ENCODE results near the gene MAP1LC3A. TPM values are rescaled to one million over a fixed set of nuclear protein-coding genes. Genes with fewer than 3 reads are reported as not detected.

Gene MAP1LC3A
- total and polyA plus RNA-seq, 2 donors (not counting 1 experiment from before 2014, with no cell fraction given): 3.5 to 10.5 TPM

DNA sequence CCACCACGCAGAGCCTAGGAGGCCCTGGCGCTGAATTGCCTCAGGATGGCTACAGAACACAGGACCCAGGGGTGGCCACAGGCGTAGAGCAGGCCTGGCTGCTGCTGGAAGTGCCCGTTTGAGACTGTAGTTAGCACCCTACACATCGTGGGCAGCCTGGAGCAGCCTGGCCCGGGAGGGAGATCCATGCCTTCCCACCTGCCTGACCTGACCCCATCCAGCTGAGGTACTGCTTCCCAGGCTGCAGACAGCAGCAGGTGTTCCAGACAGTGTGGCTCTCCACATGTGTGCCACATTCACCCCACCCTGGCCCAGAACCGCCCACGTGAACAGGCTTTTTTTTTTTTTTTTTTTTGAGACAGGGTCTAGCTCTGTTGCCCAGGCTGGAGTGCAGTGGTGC, 20.9 kb upstream of the MAP1LC3A start:
- H3K9ac ChIP-seq (ENCODE audit: low read length): no peak overlapping the region
- H4K20me1 ChIP-seq (ENCODE audit: control insufficient read depth, insufficient read depth, low read length, poor library complexity, severe bottlenecking): peaks cover 8% of the 10 kb centered on the region
- no peaks in the 10 kb centered on the region for H3K9me3 ChIP-seq (ENCODE audit: control extremely low read depth in 1 of 3, control insufficient read depth in 2 of 3, insufficient read depth in 1 of 3, low read length in 2 of 3)
- Mint-ChIP-seq H3K4me1 (peaks cover 12% of the 10 kb centered on the region), H3K9me3 (ENCODE audit: insufficient read depth) (no peaks in the 10 kb centered on the region), H3K27ac (no peak overlapping the region), H3K27me3 (no peaks in the 10 kb centered on the region), H3K4me3 (no peak overlapping the region)
- H3K27ac ChIP-seq (ENCODE audit: low read length in 2 of 2): no peak overlapping the region
- peaks cover 3% of the 10 kb centered on the region for H3K79me2 ChIP-seq (ENCODE audit: control insufficient read depth, insufficient read depth, low read length)
- TF ChIP-seq EZH2 (IDR thresholded peaks at IDR 0.05; ENCODE audit: borderline replicate concordance, insufficient read depth, low read depth, low read length, poor library complexity, severe bottlenecking): no peak
- TF ChIP-seq, protein P1, sequence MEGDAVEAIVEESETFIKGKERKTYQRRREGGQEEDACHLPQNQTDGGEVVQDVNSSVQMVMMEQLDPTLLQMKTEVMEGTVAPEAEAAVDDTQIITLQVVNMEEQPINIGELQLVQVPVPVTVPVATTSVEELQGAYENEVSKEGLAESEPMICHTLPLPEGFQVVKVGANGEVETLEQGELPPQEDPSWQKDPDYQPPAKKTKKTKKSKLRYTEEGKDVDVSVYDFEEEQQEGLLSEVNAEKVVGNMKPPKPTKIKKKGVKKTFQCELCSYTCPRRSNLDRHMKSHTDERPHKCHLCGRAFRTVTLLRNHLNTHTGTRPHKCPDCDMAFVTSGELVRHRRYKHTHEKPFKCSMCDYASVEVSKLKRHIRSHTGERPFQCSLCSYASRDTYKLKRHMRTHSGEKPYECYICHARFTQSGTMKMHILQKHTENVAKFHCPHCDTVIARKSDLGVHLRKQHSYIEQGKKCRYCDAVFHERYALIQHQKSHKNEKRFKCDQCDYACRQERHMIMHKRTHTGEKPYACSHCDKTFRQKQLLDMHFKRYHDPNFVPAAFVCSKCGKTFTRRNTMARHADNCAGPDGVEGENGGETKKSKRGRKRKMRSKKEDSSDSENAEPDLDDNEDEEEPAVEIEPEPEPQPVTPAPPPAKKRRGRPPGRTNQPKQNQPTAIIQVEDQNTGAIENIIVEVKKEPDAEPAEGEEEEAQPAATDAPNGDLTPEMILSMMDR (IDR thresholded peaks at IDR 0.05): no peak
- CTCF ChIA-PET: interaction anchor here (0.6 to 5.8 kb wide), 18 partner anchors 11 to 259 kb away, joined by 3 to 89 read pairs (median 4); partner anchors contain the start of genes DYNLRB1 and TP53INP2
- ATAC-seq (ENCODE audit: low read depth) (no peak), DNase-seq (no peak)
- intact Hi-C loops (cut with micrococcal nuclease): loop anchor here (1.0 to 5.0 kb wide), 3 partner anchors 167 to 225 kb away; partner anchors contain the start of gene TP53INP2
- no peak overlapping the region for H2AFZ ChIP-seq (ENCODE audit: insufficient read depth, low read depth, low read length, poor library complexity, severe bottlenecking)
- H3K27me3 ChIP-seq (replicated peaks in 1 of 4; ENCODE audit: control extremely low read depth in 1 of 4, control insufficient read depth in 3 of 4, insufficient read depth in 4 of 4, low read length in 3 of 4): no peaks in the 10 kb centered on the region
- POLR2A ChIA-PET: interaction anchor here (0.6 to 0.7 kb wide), 2 partner anchors 77 to 137 kb away, joined by 3 to 7 read pairs; no protein-coding TSS in a partner anchor
- no peak overlapping the region for H3K4me2 ChIP-seq (replicated peaks; ENCODE audit: low read depth, low read length, poor library complexity, severe bottlenecking)
- H3K36me3 ChIP-seq (replicated peaks in 1 of 2; ENCODE audit: control extremely low read depth in 1 of 2, control insufficient read depth in 1 of 2, extremely low read depth in 1 of 2, insufficient read depth in 2 of 2, low read length in 1 of 2): peaks cover 4 to 58% of the 10 kb centered on the region in 2 experiments
- H3K4me3 ChIP-seq (ENCODE audit: control extremely low read depth in 1 of 5, extremely low read depth in 1 of 5, insufficient read depth in 1 of 5, low read depth in 2 of 5, low read length in 4 of 5): no peak overlapping the region
- no peaks in the 10 kb centered on the region for H3K4me1 ChIP-seq (ENCODE audit: control insufficient read depth in 2 of 2, insufficient read depth in 2 of 2, low read length in 2 of 2)
- 96% methylated on average over 8 of the region's 8 CpGs for WGBS (ENCODE audit: insufficient coverage)

GRCh38 chr20:34538671-34539123, 19.8 kb upstream of the MAP1LC3A start:
- Mint-ChIP-seq H3K4me1 (peaks cover 12% of the 10 kb centered on the region), H3K4me3 (no peak overlapping the region), H3K27ac (no peak overlapping the region), H3K27me3 (no peaks in the 10 kb centered on the region), H3K9me3 (ENCODE audit: insufficient read depth) (no peaks in the 10 kb centered on the region)
- ChIA-PET CTCF (interaction anchor here (0.7 to 5.8 kb wide), 19 partner anchors 8 to 258 kb away, joined by 3 to 89 read pairs (median 4); partner anchors contain the start of genes DYNLRB1 and TP53INP2), POLR2A (interaction anchor here (0.9 kb wide), 1 partner anchor 226 kb away, joined by 3 read pairs; no protein-coding TSS in a partner anchor)
- intact Hi-C loops (cut with micrococcal nuclease): loop anchor here (1.0 to 5.0 kb wide), 3 partner anchors 166 to 226 kb away; partner anchors contain the start of gene TP53INP2
- Histone ChIP-seq H4K20me1 (ENCODE audit: control insufficient read depth, insufficient read depth, low read length, poor library complexity, severe bottlenecking) (no peaks in the 10 kb centered on the region), H3K36me3 (replicated peaks in 1 of 2; ENCODE audit: control extremely low read depth in 1 of 2, control insufficient read depth in 1 of 2, extremely low read depth in 1 of 2, insufficient read depth in 2 of 2, low read length in 1 of 2) (peaks cover 1 to 50% of the 10 kb centered on the region in 2 experiments), H3K9ac (ENCODE audit: low read length) (no peak overlapping the region), H2AFZ (ENCODE audit: insufficient read depth, low read depth, low read length, poor library complexity, severe bottlenecking) (no peak overlapping the region), H3K27me3 (replicated peaks in 1 of 4; ENCODE audit: control extremely low read depth in 1 of 4, control insufficient read depth in 3 of 4, insufficient read depth in 4 of 4, low read length in 3 of 4) (no peaks in the 10 kb centered on the region), H3K79me2 (ENCODE audit: control insufficient read depth, insufficient read depth, low read length) (no peaks in the 10 kb centered on the region), H3K4me1 (ENCODE audit: control insufficient read depth in 2 of 2, insufficient read depth in 2 of 2, low read length in 2 of 2) (no peaks in the 10 kb centered on the region), H3K4me3 (ENCODE audit: control extremely low read depth in 1 of 5, extremely low read depth in 1 of 5, insufficient read depth in 1 of 5, low read depth in 2 of 5, low read length in 4 of 5) (no peak overlapping the region), H3K27ac (ENCODE audit: low read length in 2 of 2) (no peak overlapping the region), H3K9me3 (ENCODE audit: control extremely low read depth in 1 of 3, control insufficient read depth in 2 of 3, insufficient read depth in 1 of 3, low read length in 2 of 3) (no peaks in the 10 kb centered on the region), H3K4me2 (replicated peaks; ENCODE audit: low read depth, low read length, poor library complexity, severe bottlenecking) (no peak overlapping the region)
- 58% methylated on average over 4 of the region's 5 CpGs for WGBS (ENCODE audit: insufficient coverage)
- DNase-seq (peak; percentile 67), ATAC-seq (ENCODE audit: low read depth) (peak; percentile 68)
- TF ChIP-seq, protein P1 (IDR thresholded peaks at IDR 0.05): peak; percentile 92
- TF ChIP-seq EZH2 (IDR thresholded peaks at IDR 0.05; ENCODE audit: borderline replicate concordance, insufficient read depth, low read depth, low read length, poor library complexity, severe bottlenecking): no peak

All from B cell (primary cell).